ENCODE results near the gene TBXA2R. TPM values are rescaled to one million over a fixed set of nuclear protein-coding genes. Genes with fewer than 3 reads are reported as not detected.
"Not testable (repeated sequence)": the region's sequence is repeated elsewhere in the genome, so short reads cannot be mapped to it uniquely, and the experiment has no call there.

The TBXA2R gene
- polyA plus RNA-seq, 1 donor = 1.3 TPM

- H3K36me3 ChIP-seq (ENCODE audit: control insufficient read depth, insufficient read depth, low read length) = no peaks in the 10 kb centered on the region
- H3K4me3 ChIP-seq (ENCODE audit: low read length) = no peak overlapping the region
- no peak overlapping the region for H3K27ac ChIP-seq (ENCODE audit: low read length)
- H3K9me3 ChIP-seq (ENCODE audit: control insufficient read depth, low read depth, low read length) = peaks cover 11% of the 10 kb centered on the region
- WGBS (ENCODE audit: insufficient coverage, low lambda C conversion rate) = no CpG with 5 or more reads among the region's 22 CpGs
- no peak for DNase-seq
- H3K4me1 ChIP-seq (ENCODE audit: control insufficient read depth, insufficient read depth, low read length) = no peaks in the 10 kb centered on the region
- peaks cover 22% of the 10 kb centered on the region for H3K27me3 ChIP-seq (ENCODE audit: control insufficient read depth, insufficient read depth, low read length)
These were observed 16.7 kb downstream of the TBXA2R start for GRCh38 chr19:3589949-3590348.

- no CpG with 5 or more reads among the region's 11 CpGs for WGBS (ENCODE audit: insufficient coverage, low lambda C conversion rate)
These were observed 17.2 kb downstream of the TBXA2R start for GRCh38 chr19:3589439-3589838.

GRCh38 chr19:3586707-3587346 lies 19.8 kb downstream of the TBXA2R start:
- Histone ChIP-seq H3K4me1 (ENCODE audit: control insufficient read depth, insufficient read depth, low read length) (no peaks in the 10 kb centered on the region), H3K27ac (ENCODE audit: low read length) (no peak overlapping the region), H3K9me3 (ENCODE audit: control insufficient read depth, low read depth, low read length) (peaks cover 11% of the 10 kb centered on the region), H3K4me3 (ENCODE audit: low read length) (no peak overlapping the region), H3K27me3 (ENCODE audit: control insufficient read depth, insufficient read depth, low read length) (peaks cover 36% of the 10 kb centered on the region), H3K36me3 (ENCODE audit: control insufficient read depth, insufficient read depth, low read length) (no peaks in the 10 kb centered on the region)
- no peak for DNase-seq
- WGBS (ENCODE audit: insufficient coverage, low lambda C conversion rate) = no CpG with 5 or more reads among the region's 31 CpGs

More at GRCh38 chr19:3589439-3589838, 17.2 kb downstream of the TBXA2R start:
- no peak overlapping the region for H3K27ac ChIP-seq (ENCODE audit: low read length)
- peaks cover 27% of the 10 kb centered on the region for H3K27me3 ChIP-seq (ENCODE audit: control insufficient read depth, insufficient read depth, low read length)
- peaks cover 11% of the 10 kb centered on the region for H3K9me3 ChIP-seq (ENCODE audit: control insufficient read depth, low read depth, low read length)
- no peak overlapping the region for H3K4me3 ChIP-seq (ENCODE audit: low read length)
- no peaks in the 10 kb centered on the region for H3K36me3 ChIP-seq (ENCODE audit: control insufficient read depth, insufficient read depth, low read length)
- H3K4me1 ChIP-seq (ENCODE audit: control insufficient read depth, insufficient read depth, low read length) = no peaks in the 10 kb centered on the region
- DNase-seq = no peak

GRCh38 chr19:3586127-3586626 lies 20.5 kb downstream of the TBXA2R start:
- H3K27ac ChIP-seq (ENCODE audit: low read length) = no peak overlapping the region
- H3K4me1 ChIP-seq (ENCODE audit: control insufficient read depth, insufficient read depth, low read length) = no peaks in the 10 kb centered on the region
- DNase-seq = no peak
- WGBS (ENCODE audit: insufficient coverage, low lambda C conversion rate) = no CpG with 5 or more reads among the region's 16 CpGs
- no peaks in the 10 kb centered on the region for H3K36me3 ChIP-seq (ENCODE audit: control insufficient read depth, insufficient read depth, low read length)
- H3K9me3 ChIP-seq (ENCODE audit: control insufficient read depth, low read depth, low read length) = peaks cover 11% of the 10 kb centered on the region
- peak overlapping the region; percentile 5 for H3K4me3 ChIP-seq (ENCODE audit: low read length)
- H3K27me3 ChIP-seq (ENCODE audit: control insufficient read depth, insufficient read depth, low read length) = peaks cover 34% of the 10 kb centered on the region

GRCh38 chr19:3585301-3586126 lies 21.2 kb downstream of the TBXA2R start, which contains the start of gene GIPC3:
TSS of gene GIPC3 (plus strand) at chr19:3585478. CDS start at chr19:3585598, 120 bp downstream.
- Histone ChIP-seq H3K4me3 (ENCODE audit: low read length) (peak within 1 kb of the TSS; percentile 5), H3K27me3 (ENCODE audit: control insufficient read depth, insufficient read depth, low read length) (peaks cover 34% of the 10 kb centered on the region), H3K9me3 (ENCODE audit: control insufficient read depth, low read depth, low read length) (peaks cover 11% of the 10 kb centered on the region), H3K27ac (ENCODE audit: low read length) (no peak within 1 kb of the TSS), H3K36me3 (ENCODE audit: control insufficient read depth, insufficient read depth, low read length) (no peaks in the 10 kb centered on the region), H3K4me1 (ENCODE audit: control insufficient read depth, insufficient read depth, low read length) (no peaks in the 10 kb centered on the region)
- DNase-seq = no peak
- WGBS (ENCODE audit: insufficient coverage, low lambda C conversion rate) = no CpG with 5 or more reads among the region's 84 CpGs

GRCh38 chr19:3584036-3584802 lies 22.5 kb downstream of the TBXA2R start:
- not testable (repeated sequence) for DNase-seq; H3K27ac ChIP-seq (ENCODE audit: low read length); H3K36me3 ChIP-seq (ENCODE audit: control insufficient read depth, insufficient read depth, low read length); H3K4me3 ChIP-seq (ENCODE audit: low read length); H3K4me1 ChIP-seq (ENCODE audit: control insufficient read depth, insufficient read depth, low read length); H3K9me3 ChIP-seq (ENCODE audit: control insufficient read depth, low read depth, low read length)
- WGBS (ENCODE audit: insufficient coverage, low lambda C conversion rate) = 92% methylated on average over 2 of the region's 15 CpGs
- H3K27me3 ChIP-seq (ENCODE audit: control insufficient read depth, insufficient read depth, low read length) = peaks cover 34% of the 10 kb centered on the region

GRCh38 chr19:3581792-3582191 lies 24.9 kb downstream of the TBXA2R start:
- H3K27me3 ChIP-seq (ENCODE audit: control insufficient read depth, insufficient read depth, low read length) = peaks cover 32% of the 10 kb centered on the region
- H3K27ac ChIP-seq (ENCODE audit: low read length); H3K4me3 ChIP-seq (ENCODE audit: low read length); H3K36me3 ChIP-seq (ENCODE audit: control insufficient read depth, insufficient read depth, low read length); H3K4me1 ChIP-seq (ENCODE audit: control insufficient read depth, insufficient read depth, low read length); H3K9me3 ChIP-seq (ENCODE audit: control insufficient read depth, low read depth, low read length); DNase-seq: not testable (repeated sequence)
- WGBS (ENCODE audit: insufficient coverage, low lambda C conversion rate) = no CpG with 5 or more reads among the region's 4 CpGs

GRCh38 chr19:3580156-3580934 lies 26.3 kb downstream of the TBXA2R start:
- Histone ChIP-seq H3K4me1 (ENCODE audit: control insufficient read depth, insufficient read depth, low read length) (peaks cover 7% of the 10 kb centered on the region), H3K4me3 (ENCODE audit: low read length) (no peak overlapping the region), H3K36me3 (ENCODE audit: control insufficient read depth, insufficient read depth, low read length) (peaks cover 6% of the 10 kb centered on the region), H3K27me3 (ENCODE audit: control insufficient read depth, insufficient read depth, low read length) (peaks cover 19% of the 10 kb centered on the region), H3K27ac (ENCODE audit: low read length) (no peak overlapping the region), H3K9me3 (ENCODE audit: control insufficient read depth, low read depth, low read length) (peaks cover 4% of the 10 kb centered on the region)
- no peak for DNase-seq
- 33% methylated on average over 1 of the region's 11 CpGs for WGBS (ENCODE audit: insufficient coverage, low lambda C conversion rate)

GRCh38 chr19:3578390-3578789 lies 28.3 kb downstream of the TBXA2R start:
- Histone ChIP-seq H3K4me3 (ENCODE audit: low read length) (no peak overlapping the region), H3K4me1 (ENCODE audit: control insufficient read depth, insufficient read depth, low read length) (peaks cover 13% of the 10 kb centered on the region), H3K27ac (ENCODE audit: low read length) (no peak overlapping the region), H3K27me3 (ENCODE audit: control insufficient read depth, insufficient read depth, low read length) (peaks cover 2% of the 10 kb centered on the region), H3K36me3 (ENCODE audit: control insufficient read depth, insufficient read depth, low read length) (peaks cover 12% of the 10 kb centered on the region), H3K9me3 (ENCODE audit: control insufficient read depth, low read depth, low read length) (peaks cover 15% of the 10 kb centered on the region)
- no peak for DNase-seq
- no CpG with 5 or more reads among the region's 17 CpGs for WGBS (ENCODE audit: insufficient coverage, low lambda C conversion rate)

Measured in large intestine (tissue), 3 donors.